RWPE1 (cell line): Measurements from ENCODE around the gene SENP1.

ENCODE experiments used
- CTCF ChIA-PET: fragments of 350-600 bp; sonication (Branson Sonifier 250); formaldehyde crosslinking; extraction: SDS; loops from one replicate; lab custom pipeline; 2021; lab: Yijun Ruan, JAX
- POLR2A ChIA-PET: fragments of 400-600 bp; formaldehyde crosslinking; extraction: SDS; loops from one replicate; lab custom pipeline; 2020; ENCODE audit warnings: antibody characterized with exemption; ENCODE audit not compliant: low non-redundant PET; lab: Yijun Ruan, JAX
- DNase-seq: peaks from one replicate; pipeline ENCODE4 v3.0.0; 2012; ENCODE audit warnings: low spot score
- H3K27ac ChIP-seq: fragments of 450-650 bp; 2 replicates; pipeline ENCODE4 v1.5.1; 2017
- TF ChIP-seq, protein P1 (sequence below): fragments of 450-650 bp; conservative IDR thresholded peaks from 2 replicates; pipeline ENCODE4 v1.5.1; 2017; ENCODE audit warnings: low read depth, mild to moderate bottlenecking

The SENP1 gene

DNA sequence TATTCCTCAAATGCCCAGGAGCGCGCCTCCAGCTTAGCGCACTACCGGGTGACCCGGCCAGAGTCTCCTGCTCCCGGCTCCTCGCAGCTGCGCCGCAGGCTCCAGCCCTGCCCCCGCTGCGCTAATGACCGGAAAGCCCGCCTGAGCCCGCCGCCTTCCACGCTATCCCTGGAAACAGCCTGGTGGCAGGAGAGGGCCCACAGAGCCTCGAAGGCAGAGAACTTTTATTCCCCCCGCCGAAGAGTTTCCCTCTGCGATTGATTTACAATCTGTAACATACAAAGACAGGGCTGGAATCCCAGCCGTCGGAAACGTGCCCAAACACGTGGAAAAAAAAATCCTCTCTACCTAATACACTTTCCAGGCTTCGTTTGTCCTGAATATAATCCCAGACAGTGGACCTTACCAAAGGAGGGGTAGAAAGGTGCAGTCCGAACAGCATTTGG, 103.1 kb downstream of the SENP1 start:
- peak; percentile 35 for DNase-seq
- TF ChIP-seq, protein P1, sequence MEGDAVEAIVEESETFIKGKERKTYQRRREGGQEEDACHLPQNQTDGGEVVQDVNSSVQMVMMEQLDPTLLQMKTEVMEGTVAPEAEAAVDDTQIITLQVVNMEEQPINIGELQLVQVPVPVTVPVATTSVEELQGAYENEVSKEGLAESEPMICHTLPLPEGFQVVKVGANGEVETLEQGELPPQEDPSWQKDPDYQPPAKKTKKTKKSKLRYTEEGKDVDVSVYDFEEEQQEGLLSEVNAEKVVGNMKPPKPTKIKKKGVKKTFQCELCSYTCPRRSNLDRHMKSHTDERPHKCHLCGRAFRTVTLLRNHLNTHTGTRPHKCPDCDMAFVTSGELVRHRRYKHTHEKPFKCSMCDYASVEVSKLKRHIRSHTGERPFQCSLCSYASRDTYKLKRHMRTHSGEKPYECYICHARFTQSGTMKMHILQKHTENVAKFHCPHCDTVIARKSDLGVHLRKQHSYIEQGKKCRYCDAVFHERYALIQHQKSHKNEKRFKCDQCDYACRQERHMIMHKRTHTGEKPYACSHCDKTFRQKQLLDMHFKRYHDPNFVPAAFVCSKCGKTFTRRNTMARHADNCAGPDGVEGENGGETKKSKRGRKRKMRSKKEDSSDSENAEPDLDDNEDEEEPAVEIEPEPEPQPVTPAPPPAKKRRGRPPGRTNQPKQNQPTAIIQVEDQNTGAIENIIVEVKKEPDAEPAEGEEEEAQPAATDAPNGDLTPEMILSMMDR = no peak
- ChIA-PET CTCF (no interaction called here), POLR2A (no interaction called here)
- no peak overlapping the region for H3K27ac ChIP-seq

DNA sequence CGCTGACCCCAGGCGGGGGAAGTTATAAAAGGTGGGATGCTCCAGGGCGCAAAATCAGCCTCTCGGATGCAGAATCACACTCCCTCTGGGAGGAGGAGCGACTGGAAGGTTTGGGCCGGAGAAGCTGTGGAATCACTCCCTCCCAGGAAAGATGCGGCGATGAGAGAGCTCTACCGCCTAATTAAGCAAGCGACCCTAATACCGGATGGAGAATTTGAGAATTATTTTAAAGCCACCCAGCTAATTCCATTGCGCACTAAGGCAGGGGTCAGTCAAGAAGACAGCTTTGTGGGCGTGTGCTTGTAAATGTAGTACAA, 103.5 kb downstream of the SENP1 start:
- peak overlapping the region; percentile 89 for H3K27ac ChIP-seq
- ChIA-PET CTCF (interaction anchor here (0.7 kb wide), 1 partner anchor 616 kb away, joined by 3 read pairs; no protein-coding TSS in a partner anchor), POLR2A (no interaction called here)
- TF ChIP-seq, protein P1 = no peak
- DNase-seq = peak; percentile 12

DNA sequence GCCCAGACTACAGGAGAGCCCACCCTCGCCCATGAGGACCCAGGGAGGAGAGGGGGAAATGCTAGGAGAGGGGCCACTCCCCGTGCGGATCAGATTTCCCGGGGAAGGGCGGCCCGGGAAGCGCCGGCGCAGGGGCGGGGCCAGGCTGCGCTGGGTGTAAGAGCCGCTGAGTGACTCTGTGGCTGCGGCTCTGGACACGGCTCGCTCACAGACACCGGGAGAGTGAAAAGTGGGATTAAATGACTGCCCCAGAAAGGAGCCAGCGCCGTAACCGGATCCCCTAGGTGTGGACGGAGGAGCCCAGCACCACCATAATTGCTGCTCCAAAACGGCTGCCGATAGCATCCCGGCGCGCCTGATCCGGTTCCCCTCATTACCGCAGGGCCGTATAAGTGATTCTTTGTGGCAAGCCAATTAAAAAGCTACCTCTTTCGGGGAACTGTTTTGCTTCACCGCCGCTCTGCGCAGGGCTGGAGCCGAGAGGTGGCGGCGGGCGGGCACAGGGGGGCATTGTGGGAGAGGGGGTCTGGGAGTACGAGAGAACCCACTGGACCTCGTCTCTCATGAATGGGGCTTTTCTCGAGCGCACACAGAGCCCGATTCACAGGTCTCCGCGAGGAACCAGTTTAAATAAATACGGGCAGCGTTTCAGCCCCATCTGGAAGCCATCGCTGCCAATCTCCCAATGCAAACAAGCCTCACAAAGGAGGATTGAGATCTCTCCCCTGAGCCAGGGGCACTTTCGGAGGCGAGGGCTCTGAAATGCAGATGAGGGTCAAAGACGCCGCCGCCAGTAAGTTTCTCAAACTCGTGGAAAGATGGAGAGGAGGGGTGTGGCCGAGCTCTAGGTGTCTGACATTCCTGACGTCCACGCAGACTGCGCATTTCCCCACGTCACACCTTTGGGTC, 104.1 kb downstream of the SENP1 start:
- CTCF ChIA-PET = interaction anchor here (0.7 kb wide), 1 partner anchor 616 kb away, joined by 3 read pairs; no protein-coding TSS in a partner anchor
- TF ChIP-seq, protein P1 = no peak
- peak overlapping the region; percentile 89 for H3K27ac ChIP-seq
- POLR2A ChIA-PET = no interaction called here
- DNase-seq = peak; percentile 75

DNA sequence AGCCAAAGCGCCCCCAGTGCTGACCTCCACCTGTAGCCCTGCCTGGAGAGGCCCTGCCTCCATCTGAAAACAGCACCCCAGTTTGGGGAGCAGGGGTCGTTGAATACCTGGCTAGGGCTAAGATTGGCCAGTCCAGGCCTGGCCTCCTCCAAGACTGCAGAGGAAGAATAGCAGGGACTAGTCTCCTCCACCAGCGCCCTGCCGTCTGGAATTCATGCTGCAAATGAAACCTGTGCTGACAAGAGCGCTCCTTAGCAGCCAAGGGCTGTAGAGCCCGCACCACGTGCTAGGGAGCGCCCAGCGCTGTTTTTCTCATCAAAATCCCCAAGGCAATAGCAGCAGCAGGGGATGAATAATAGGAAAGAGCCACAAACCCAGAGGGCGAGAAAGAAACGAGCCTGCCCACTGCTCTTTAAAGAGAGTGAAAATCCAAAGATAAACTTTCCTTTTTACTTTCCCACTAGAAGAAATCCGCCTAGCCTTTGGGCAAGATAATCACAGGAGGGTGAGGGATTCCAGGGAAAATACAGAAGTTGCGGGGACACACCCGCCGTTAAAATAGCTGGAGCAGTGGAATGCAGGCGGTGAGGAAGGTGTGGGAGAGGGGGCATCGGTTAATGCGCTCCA, 104.9 kb downstream of the SENP1 start:
- peak overlapping the region; percentile 89 for H3K27ac ChIP-seq

DNA sequence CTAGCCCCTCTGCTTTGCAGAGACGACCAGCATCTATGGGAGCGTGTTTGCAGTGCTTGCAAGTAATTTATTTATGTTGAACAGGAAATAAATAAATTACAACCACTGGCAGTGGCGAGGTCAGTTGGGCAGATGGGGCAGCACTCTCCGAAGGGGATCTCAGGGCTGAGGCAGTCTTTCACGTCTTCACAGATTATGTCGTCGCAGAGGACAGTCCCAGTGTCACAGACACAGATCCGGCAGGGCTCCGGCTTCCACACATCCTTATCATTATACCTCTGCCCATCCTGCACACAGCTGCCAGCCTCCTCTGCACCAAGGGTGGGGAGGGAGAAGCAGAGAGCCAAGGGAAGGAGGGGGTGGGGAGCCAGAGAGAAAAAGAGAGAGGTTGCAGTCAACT, 106.1 kb downstream of the SENP1 start:
- POLR2A ChIA-PET = no interaction called here
- TF ChIP-seq, protein P1 = no peak
- CTCF ChIA-PET = no interaction called here
- no peak overlapping the region for H3K27ac ChIP-seq
- DNase-seq = no peak

More for the DNA sequence above, 104.9 kb downstream of the SENP1 start:
- TF ChIP-seq, protein P1 = no peak
- ChIA-PET POLR2A (no interaction called here), CTCF (no interaction called here)
- DNase-seq = peak; percentile 91

DNA sequence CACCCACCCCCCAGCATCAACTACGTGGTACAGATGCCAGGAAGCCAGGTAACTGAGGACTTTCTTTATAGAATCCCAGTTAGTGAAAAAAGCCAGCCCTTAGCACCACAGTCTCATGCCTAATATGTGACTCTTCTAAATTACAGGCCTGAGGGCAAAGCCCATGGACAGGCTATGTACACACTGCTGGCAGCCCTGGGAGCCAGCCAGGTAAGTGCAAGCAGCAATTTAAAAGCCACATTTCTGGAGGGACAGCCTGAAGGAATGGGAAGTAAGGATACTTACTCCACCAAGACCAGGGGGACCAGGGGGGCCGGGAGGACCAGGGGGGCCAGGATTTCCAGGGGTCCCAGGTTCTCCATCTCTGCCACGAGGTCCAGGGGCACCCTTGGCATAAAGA, 108.6 kb downstream of the SENP1 start:
- H3K27ac ChIP-seq = no peak overlapping the region
- CTCF ChIA-PET = no interaction called here
- DNase-seq = no peak
- POLR2A ChIA-PET = no interaction called here
- TF ChIP-seq, protein P1 = no peak
